HFF-Myc (cell line): Measurements from ENCODE around the gene DUS1L.

Experiments used
- DNase-seq: peaks from one replicate; pipeline ENCODE4 v3.0.0-alpha.2; 2011; ENCODE audit warnings: low read depth; ENCODE audit errors: extremely low read depth
- H3K4me3 ChIP-seq: replicated peaks from 2 replicates; pipeline ENCODE4 v1.5.1; 2011; ENCODE audit warnings: low read depth, mild to moderate bottlenecking, control low read depth, low read length
- CTCF ChIP-seq: IDR thresholded peaks from 2 replicates; pipeline ENCODE4 v1.5.1; 2012; ENCODE audit warnings: mild to moderate bottlenecking, low read depth, low read length, control low read depth; ENCODE audit errors: missing control alignments

Gene DUS1L

GRCh38 chr17:82101301-82101715 is 35.7 kb upstream of the DUS1L start:
- TF ChIP-seq CTCF, result no peak
- no peak overlapping the region for H3K4me3 ChIP-seq
- DNase-seq, result no peak

GRCh38 chr17:82100502-82101298 is 35.1 kb upstream of the DUS1L start:
- no peak overlapping the region for H3K4me3 ChIP-seq
- no peak for DNase-seq
- no peak for TF ChIP-seq CTCF

- DNase-seq, result no peak
- H3K4me3 ChIP-seq, result peak overlapping the region; percentile 57
- no peak for TF ChIP-seq CTCF
Observed at GRCh38 chr17:82098939-82099763, 33.5 kb upstream of the DUS1L start.

- peak; percentile 66 for DNase-seq
- TF ChIP-seq CTCF, result peak; percentile 4
- peak within 1 kb of the TSS; percentile 96 for H3K4me3 ChIP-seq
Observed at GRCh38 chr17:82098169-82098938, 32.8 kb upstream of the DUS1L start, which contains the start of gene FASN. Gene FASN (minus strand): TSS chr17:82098236. CDS start chr17:82096445, 1,791 bp downstream.

- H3K4me3 ChIP-seq, result peak overlapping the region; percentile 96
- no peak for TF ChIP-seq CTCF
- DNase-seq, result no peak
Observed at GRCh38 chr17:82097919-82098168, 32.2 kb upstream of the DUS1L start.

GRCh38 chr17:82097184-82097918 is 31.7 kb upstream of the DUS1L start:
- DNase-seq, result no peak
- TF ChIP-seq CTCF, result no peak
- peak overlapping the region; percentile 96 for H3K4me3 ChIP-seq
